Vagina (tissue), 2 donors: ENCODE measurements around the gene AGPAT1.

ENCODE experiments used
- POLR2A ChIP-seq, 2 donors: fragments of 450-650 bp; IDR thresholded peaks; one replicate each; pipeline ENCODE4 v1.6.1; 2017; ENCODE audit warnings: antibody characterized with exemption in 2 of 2, mild to moderate bottlenecking in 2 of 2, moderate library complexity in 2 of 2
- POLR2AphosphoS5 ChIP-seq, 2 donors: sonication (generic); formaldehyde crosslinking; IDR thresholded peaks; one replicate each; pipeline ENCODE4 v1.9.0; 2017; ENCODE audit warnings: antibody characterized with exemption in 2 of 2, mild to moderate bottlenecking in 2 of 2, low read depth in 1 of 2; ENCODE audit not compliant: insufficient read depth in 1 of 2
- TF ChIP-seq, protein P1 (sequence below), 3 experiments: fragments of 450-650 bp in 2 of 3; fragments of 200-600 bp in 1 of 3; sonication (generic) in 1 of 3; IDR thresholded peaks; one replicate each; pipeline ENCODE4 v1.5.1; 2017 to 2019; ENCODE audit warnings: antibody characterized with exemption in 3 of 3, mild to moderate bottlenecking in 2 of 3, moderate library complexity in 2 of 3

DNA sequence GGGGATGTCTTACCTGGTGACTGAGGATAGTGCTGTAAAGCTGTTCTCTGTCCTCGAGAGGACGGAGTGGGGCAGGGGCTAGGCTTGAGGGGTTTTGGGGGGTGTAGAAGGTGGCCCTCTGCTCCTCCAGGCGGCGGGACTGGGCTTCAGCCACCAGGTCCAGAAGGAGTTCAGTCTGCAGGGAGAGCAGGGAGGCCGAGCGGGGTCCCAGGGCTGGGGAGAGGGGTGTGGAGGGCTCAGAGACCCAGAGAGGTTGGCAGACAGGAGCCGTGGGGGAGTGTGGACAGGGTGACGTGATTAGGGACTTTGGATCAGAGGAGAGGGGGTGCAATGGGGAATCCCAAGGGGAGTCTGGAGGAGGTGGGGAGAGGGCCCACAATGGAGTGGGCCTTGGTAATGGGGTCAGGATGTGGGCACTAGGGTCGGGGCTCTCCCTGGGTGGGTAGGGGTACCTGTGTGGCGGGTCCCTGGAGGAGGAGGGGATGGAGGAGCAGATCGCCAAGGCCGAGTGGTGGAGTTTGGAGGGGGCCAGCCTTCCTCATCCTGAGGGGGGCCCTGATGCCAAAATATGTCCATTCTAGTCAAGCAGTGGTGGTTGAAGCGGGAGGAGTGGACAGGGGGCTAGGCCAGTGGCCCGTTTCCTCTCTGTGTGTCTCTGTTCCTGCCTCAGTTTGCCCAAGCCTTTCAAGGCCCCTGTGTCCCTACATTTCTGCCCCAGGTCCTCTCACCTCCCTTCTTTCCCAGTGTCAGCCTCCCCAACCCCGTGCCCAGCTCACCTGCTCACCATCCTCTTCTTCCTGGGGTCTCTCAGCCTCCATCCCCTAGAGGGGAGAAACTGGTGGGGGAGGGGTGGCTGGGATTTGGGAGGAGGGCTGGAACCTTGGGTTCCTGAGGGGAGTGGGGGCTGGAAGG is 16.1 kb upstream of the AGPAT1 start:
- TF ChIP-seq, protein P1, sequence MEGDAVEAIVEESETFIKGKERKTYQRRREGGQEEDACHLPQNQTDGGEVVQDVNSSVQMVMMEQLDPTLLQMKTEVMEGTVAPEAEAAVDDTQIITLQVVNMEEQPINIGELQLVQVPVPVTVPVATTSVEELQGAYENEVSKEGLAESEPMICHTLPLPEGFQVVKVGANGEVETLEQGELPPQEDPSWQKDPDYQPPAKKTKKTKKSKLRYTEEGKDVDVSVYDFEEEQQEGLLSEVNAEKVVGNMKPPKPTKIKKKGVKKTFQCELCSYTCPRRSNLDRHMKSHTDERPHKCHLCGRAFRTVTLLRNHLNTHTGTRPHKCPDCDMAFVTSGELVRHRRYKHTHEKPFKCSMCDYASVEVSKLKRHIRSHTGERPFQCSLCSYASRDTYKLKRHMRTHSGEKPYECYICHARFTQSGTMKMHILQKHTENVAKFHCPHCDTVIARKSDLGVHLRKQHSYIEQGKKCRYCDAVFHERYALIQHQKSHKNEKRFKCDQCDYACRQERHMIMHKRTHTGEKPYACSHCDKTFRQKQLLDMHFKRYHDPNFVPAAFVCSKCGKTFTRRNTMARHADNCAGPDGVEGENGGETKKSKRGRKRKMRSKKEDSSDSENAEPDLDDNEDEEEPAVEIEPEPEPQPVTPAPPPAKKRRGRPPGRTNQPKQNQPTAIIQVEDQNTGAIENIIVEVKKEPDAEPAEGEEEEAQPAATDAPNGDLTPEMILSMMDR (IDR thresholded peaks at IDR 0.05): no peak
- TF ChIP-seq POLR2A (IDR thresholded peaks at IDR 0.05) (no peak), POLR2AphosphoS5 (IDR thresholded peaks at IDR 0.05; ENCODE audit: insufficient read depth in 1 of 2, low read depth in 1 of 2) (no peak)
